K562 (cell line): ENCODE results near the gene RAPGEF5.

Source experiments
- ARID4B ChIP-seq: sonication (generic); formaldehyde crosslinking; IDR thresholded peaks from 2 replicates; pipeline ENCODE4 v1.8.0; 2022; ENCODE audit warnings: mild to moderate bottlenecking, missing genetic modification reagents
- POLR2A ChIP-seq: fragments of 450-650 bp; conservative IDR thresholded peaks from 2 replicates; pipeline ENCODE4 v1.6.1; 2016
- RAD51 ChIP-seq: fragments of 450-650 bp; IDR thresholded peaks from 2 replicates; pipeline ENCODE4 v1.7.1; 2016; ENCODE audit warnings: low read depth, mild to moderate bottlenecking, borderline replicate concordance
- ZNF121 ChIP-seq: sonication (generic); formaldehyde crosslinking; conservative IDR thresholded peaks from 2 replicates; pipeline ENCODE4 v1.8.0; 2022; ENCODE audit warnings: missing genetic modification reagents

GRCh38 chr7:22356701-22357310 lies at the start of gene RAPGEF5:
- no peak for TF ChIP-seq ZNF121 (CRISPR knock-in tag)
- no peak for TF ChIP-seq RAD51
- no peak for TF ChIP-seq ARID4B (CRISPR knock-in tag)
- TF ChIP-seq POLR2A, result no peak
